Endothelial cell of umbilical vein (primary cell): Measurements from ENCODE around the gene RSRC2. TPM values are rescaled to one million over a fixed set of nuclear protein-coding genes. Genes with fewer than 3 reads are reported as not detected.

ENCODE experiments used
- BruUV-seq: library from RNA; stranded (reverse); fragments of 400-500 nt; replicated peaks from 2 replicates; lab custom pipeline; 2021; lab: Mats Ljungman, UMichigan
- CTCF ChIA-PET: fragments of 300-600, 350-600 bp; sonication (Branson Sonifier 250); formaldehyde crosslinking; loops from one replicate; lab custom pipeline; 2021; ENCODE audit warnings: antibody characterized with exemption, inconsistent platforms; lab: Charles Lee
- POLR2A ChIA-PET: fragments of 300-600, 350-600 bp; sonication (Branson Sonifier 250); formaldehyde crosslinking; loops from one replicate; lab custom pipeline; 2021; ENCODE audit warnings: antibody characterized with exemption, inconsistent platforms; lab: Charles Lee
- DNase-seq: peaks from one replicate; pipeline ENCODE4 v3.0.0-alpha.2; 2011; ENCODE audit warnings: low read depth, low spot score
- FAIRE-seq: peaks from 2 replicates; lab custom pipeline; 2011; peaks lifted over from hg19 to GRCh38; lab: Jason Lieb, UNC
- H2AFZ ChIP-seq: 2 replicates; pipeline ENCODE4 v1.6.0; 2012; ENCODE audit warnings: low read depth, low read length, control low read depth, inconsistent platforms
- H3K27ac ChIP-seq: 2 replicates; pipeline ENCODE4 v1.5.1; 2011; ENCODE audit warnings: low read depth, mild to moderate bottlenecking, control low read depth, low read length, moderate library complexity; ENCODE audit not compliant: insufficient read depth
- H3K27me3 ChIP-seq, 2 experiments: 2 replicates each; pipeline versions ENCODE4 v1.6.0 to v1.6.1; 2011; ENCODE audit warnings: low read length in 2 of 2, mixed read lengths in 1 of 2; ENCODE audit not compliant: control insufficient read depth in 2 of 2, insufficient read depth in 2 of 2
- H3K36me3 ChIP-seq, 2 experiments: 2 replicates in 1 of 2; 3 replicates in 1 of 2; pipeline ENCODE4 v1.5.1; 2011; ENCODE audit warnings: low read length in 2 of 2, mild to moderate bottlenecking in 1 of 2, moderate library complexity in 1 of 2; ENCODE audit not compliant: control insufficient read depth in 2 of 2, insufficient read depth in 2 of 2; ENCODE audit errors: extremely low read depth in 1 of 2
- H3K4me1 ChIP-seq: 3 replicates; pipeline ENCODE4 v1.5.1; 2011; ENCODE audit warnings: mild to moderate bottlenecking, low read length; ENCODE audit not compliant: control insufficient read depth, insufficient read depth; ENCODE audit errors: extremely low read depth
- H3K4me2 ChIP-seq: 2 replicates; pipeline ENCODE4 v1.6.1; 2011; ENCODE audit warnings: low read length, control low read depth, mixed read lengths; ENCODE audit not compliant: insufficient read depth
- H3K4me3 ChIP-seq, 3 experiments: fragments of 200-600 bp in 1 of 3; sonication (generic), shearing (Covaris generic) in 1 of 3; replicated peaks in 1 of 3; 2 replicates each; pipeline ENCODE4 v1.5.1; 2011 to 2016; ENCODE audit warnings: control low read depth in 3 of 3, low read length in 3 of 3, mild to moderate bottlenecking in 2 of 3, inconsistent platforms in 1 of 3, low read depth in 1 of 3, moderate library complexity in 1 of 3; ENCODE audit not compliant: insufficient read depth in 1 of 3
- H3K79me2 ChIP-seq: 2 replicates; pipeline ENCODE4 v1.6.0; 2012; ENCODE audit warnings: low read length, inconsistent platforms; ENCODE audit not compliant: control insufficient read depth, insufficient read depth
- H3K9ac ChIP-seq: replicated peaks from 2 replicates; pipeline ENCODE3; 2011; ENCODE audit warnings: low read length, control low read depth; ENCODE audit not compliant: insufficient read depth; ENCODE audit errors: extremely low read depth
- H3K9me1 ChIP-seq: replicated peaks from 3 replicates; pipeline ENCODE4 v1.6.0; 2011; ENCODE audit warnings: mild to moderate bottlenecking, low read length; ENCODE audit not compliant: control insufficient read depth, insufficient read depth; ENCODE audit errors: extremely low read depth
- H3K9me3 ChIP-seq: replicated peaks from 2 replicates; pipeline ENCODE4 v1.5.1; 2012; ENCODE audit warnings: low read length, inconsistent platforms; ENCODE audit not compliant: control insufficient read depth, insufficient read depth
- H4K20me1 ChIP-seq: replicated peaks from 2 replicates; pipeline ENCODE3; 2011; ENCODE audit warnings: mild to moderate bottlenecking, low read length; ENCODE audit not compliant: control insufficient read depth, insufficient read depth; ENCODE audit errors: extremely low read depth
- EZH2 ChIP-seq: IDR thresholded peaks from 2 replicates; pipeline ENCODE4 v1.6.1; 2012; ENCODE audit warnings: borderline replicate concordance, low read depth, mild to moderate bottlenecking, moderate library complexity, low read length, inconsistent platforms; ENCODE audit not compliant: severe bottlenecking
- FOS ChIP-seq: IDR thresholded peaks from 2 replicates; pipeline ENCODE4 v1.6.1; 2011; ENCODE audit warnings: mild to moderate bottlenecking, low read length, moderate library complexity, borderline replicate concordance; ENCODE audit not compliant: insufficient read depth
- GATA2 ChIP-seq: IDR thresholded peaks from 2 replicates; pipeline ENCODE4 v1.7.0; 2011; ENCODE audit warnings: low read depth, mild to moderate bottlenecking, moderate library complexity, mixed read lengths, low read length; ENCODE audit not compliant: insufficient read length, insufficient read depth
- JUN ChIP-seq: IDR thresholded peaks from 2 replicates; pipeline ENCODE4 v1.6.1; 2011; ENCODE audit warnings: borderline replicate concordance, low read depth; ENCODE audit not compliant: insufficient read length, insufficient read depth
- MYC ChIP-seq: IDR thresholded peaks from one replicate; pipeline ENCODE4 v1.6.1; 2011; ENCODE audit warnings: mild to moderate bottlenecking, low read depth, low read length
- POLR2A ChIP-seq: IDR thresholded peaks from 2 replicates; pipeline ENCODE4 v1.6.1; 2012; ENCODE audit warnings: low read depth, mild to moderate bottlenecking, control low read depth, low read length
- POLR2AphosphoS5 ChIP-seq: IDR thresholded peaks from 2 replicates; pipeline ENCODE4 v1.6.1; 2012; ENCODE audit warnings: low read depth, mild to moderate bottlenecking, control low read depth, low read length, moderate library complexity; ENCODE audit not compliant: insufficient read depth
- dilution Hi-C: fragments of 300-500 bp; cut with MboI; formaldehyde crosslinking; loops from one replicate; pipeline ENCODE4 v1.15.0; 2019; ENCODE audit warnings: low sequenced_read_pairs; ENCODE audit not compliant: extremely low pct_ligation_motif_present
- intact Hi-C: fragments of 100-400 bp; cut with micrococcal nuclease; formaldehyde crosslinking; loops from one replicate; pipeline ENCODE4 v1.10.0; 2022
- polyA plus RNA-seq, 4 experiments: library from polyadenylated mRNA; depleted of rRNA in 3 of 4; stranded (reverse) in 3 of 4; unstranded in 1 of 4; fragments of >200 nt; gene quantifications; 2 replicates each; pipeline versions ENCODE4 v1.2.1 to v1.2.3, GENCODE V29; 2011 to 2012; ENCODE audit warnings: missing spikeins in 1 of 4
- total RNA-seq: library from RNA; stranded (reverse); gene quantifications from 2 replicates; pipeline ENCODE4 v1.2.3, GENCODE V29; 2021
- TF ChIP-seq, protein P1 (sequence below): IDR thresholded peaks from 2 replicates; pipeline ENCODE4 v1.6.1; 2011; ENCODE audit not compliant: insufficient read depth, insufficient read length
- TF ChIP-seq, protein P2 (sequence below), 2 donors: IDR thresholded peaks; 1 replicate in 1 of 2; 2 replicates in 1 of 2; pipeline ENCODE4 v1.5.1; 2011; ENCODE audit warnings: low read length in 2 of 2, mild to moderate bottlenecking in 2 of 2, moderate library complexity in 2 of 2, control low read depth in 1 of 2, inconsistent platforms in 1 of 2, low read depth in 1 of 2; ENCODE audit not compliant: insufficient read depth in 1 of 2; ENCODE audit errors: extremely low read depth in 1 of 2

Gene RSRC2
- total and polyA plus RNA-seq, 2 donors (not counting 3 experiments of a cell fraction or from before 2014, with no cell fraction given), result 17.6 to 81.1 TPM

DNA sequence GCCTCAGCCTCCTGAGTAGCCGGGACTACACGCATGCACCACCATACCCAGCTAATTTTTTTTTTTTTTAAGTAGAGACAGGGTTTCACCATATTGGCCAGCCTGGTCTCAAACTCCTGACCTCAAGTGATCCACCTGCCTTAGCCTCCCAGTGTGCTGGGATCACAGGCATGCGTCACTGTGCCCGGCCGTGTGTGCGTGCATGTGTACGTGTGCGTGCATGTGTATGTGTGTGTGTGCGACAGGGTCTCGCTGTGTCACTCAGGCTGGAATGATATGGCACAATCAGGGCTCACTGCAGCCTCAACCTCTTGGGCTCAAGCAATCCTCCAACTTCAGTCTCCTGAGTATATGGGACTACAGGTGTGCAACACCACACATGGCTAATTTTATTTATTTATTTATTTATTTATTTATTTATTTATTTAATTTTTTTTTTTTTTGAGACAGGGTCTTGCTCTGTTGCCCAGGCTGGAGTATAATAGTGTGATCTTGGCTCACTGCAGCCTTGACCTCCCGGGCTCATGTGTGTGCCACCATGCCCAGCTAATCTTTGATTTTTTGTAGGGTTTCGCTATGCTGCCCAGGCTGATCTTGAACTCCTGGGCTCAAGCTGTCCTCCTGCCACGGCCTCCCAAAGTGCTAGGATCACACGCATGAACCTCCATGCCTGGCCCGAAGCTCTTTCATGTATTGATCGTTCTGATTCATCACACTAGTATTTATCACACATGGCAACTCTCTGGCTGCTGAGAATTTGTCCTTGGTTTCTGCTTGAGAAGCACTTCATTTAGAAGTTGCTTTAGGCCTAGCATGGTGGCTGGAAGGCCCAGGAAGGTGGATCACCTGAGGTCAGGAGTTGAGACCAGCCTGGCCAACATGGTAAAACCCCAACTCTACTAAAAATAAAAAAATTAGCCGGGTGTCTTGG lies 68.4 kb downstream of the RSRC2 start:
- POLR2A ChIA-PET, result no interaction called here
- no peak for FAIRE-seq
- dilution Hi-C loops, result no loop called here

More for the DNA sequence above, 68.4 kb downstream of the RSRC2 start:
- Histone ChIP-seq H2AFZ (no peak overlapping the region), H3K4me3 (no peak overlapping the region), H3K4me1 (no peaks in the 10 kb centered on the region), H3K9ac (no peak overlapping the region), H3K27me3 (no peaks in the 10 kb centered on the region), H3K9me3 (no peaks in the 10 kb centered on the region), H3K27ac (no peak overlapping the region), H3K79me2 (no peaks in the 10 kb centered on the region), H3K9me1 (no peaks in the 10 kb centered on the region), H3K36me3 (no peaks in the 10 kb centered on the region), H3K4me2 (no peak overlapping the region), H4K20me1 (no peaks in the 10 kb centered on the region)
- CTCF ChIA-PET, result interaction anchor here (0.7 kb wide), 1 partner anchor 58 kb away, joined by 3 read pairs; no protein-coding TSS in a partner anchor
- no TSS peak for BruUV-seq
- TF ChIP-seq POLR2AphosphoS5 (no peak), GATA2 (no peak), POLR2A (no peak), JUN (no peak), FOS (no peak), MYC (no peak), EZH2 (no peak)
- TF ChIP-seq, protein P1, sequence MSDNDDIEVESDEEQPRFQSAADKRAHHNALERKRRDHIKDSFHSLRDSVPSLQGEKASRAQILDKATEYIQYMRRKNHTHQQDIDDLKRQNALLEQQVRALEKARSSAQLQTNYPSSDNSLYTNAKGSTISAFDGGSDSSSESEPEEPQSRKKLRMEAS, result no peak
- TF ChIP-seq, protein P2, sequence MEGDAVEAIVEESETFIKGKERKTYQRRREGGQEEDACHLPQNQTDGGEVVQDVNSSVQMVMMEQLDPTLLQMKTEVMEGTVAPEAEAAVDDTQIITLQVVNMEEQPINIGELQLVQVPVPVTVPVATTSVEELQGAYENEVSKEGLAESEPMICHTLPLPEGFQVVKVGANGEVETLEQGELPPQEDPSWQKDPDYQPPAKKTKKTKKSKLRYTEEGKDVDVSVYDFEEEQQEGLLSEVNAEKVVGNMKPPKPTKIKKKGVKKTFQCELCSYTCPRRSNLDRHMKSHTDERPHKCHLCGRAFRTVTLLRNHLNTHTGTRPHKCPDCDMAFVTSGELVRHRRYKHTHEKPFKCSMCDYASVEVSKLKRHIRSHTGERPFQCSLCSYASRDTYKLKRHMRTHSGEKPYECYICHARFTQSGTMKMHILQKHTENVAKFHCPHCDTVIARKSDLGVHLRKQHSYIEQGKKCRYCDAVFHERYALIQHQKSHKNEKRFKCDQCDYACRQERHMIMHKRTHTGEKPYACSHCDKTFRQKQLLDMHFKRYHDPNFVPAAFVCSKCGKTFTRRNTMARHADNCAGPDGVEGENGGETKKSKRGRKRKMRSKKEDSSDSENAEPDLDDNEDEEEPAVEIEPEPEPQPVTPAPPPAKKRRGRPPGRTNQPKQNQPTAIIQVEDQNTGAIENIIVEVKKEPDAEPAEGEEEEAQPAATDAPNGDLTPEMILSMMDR (IDR thresholded peaks at IDR 0.05; ENCODE audit: extremely low read depth in 1 of 2, insufficient read depth in 1 of 2, low read depth in 1 of 2, low read length in 2 of 2), result no peak
- no peak for DNase-seq
- intact Hi-C loops, result no loop called here
